Measurements from ENCODE around the gene ZFR. TPM values are rescaled to one million over a fixed set of nuclear protein-coding genes. Genes with fewer than 3 reads are reported as not detected.

Gene ZFR
- total and polyA plus RNA-seq, 7 experiments from 2014 or later, result 53.4 to 91.9 (median 58.9) TPM

GRCh38 chr5:32482193-32482592 lies 37.7 kb upstream of the ZFR start:
- Mint-ChIP-seq H3K36me3 (no peaks in the 10 kb centered on the region), H3K4me1 (no peaks in the 10 kb centered on the region), H3K27me3 (no peaks in the 10 kb centered on the region), H3K9me3 (no peaks in the 10 kb centered on the region), H3K27ac (no peak overlapping the region), H3K4me3 (no peak overlapping the region)
- Histone ChIP-seq H3K36me3 (ENCODE audit: control insufficient read depth in 2 of 3, insufficient read depth in 3 of 3, low read length in 3 of 3) (no peaks in the 10 kb centered on the region), H3K9me3 (ENCODE audit: control insufficient read depth in 2 of 3, low read length in 3 of 3) (no peaks in the 10 kb centered on the region), H3K4me1 (ENCODE audit: control insufficient read depth in 2 of 2, insufficient read depth in 2 of 2, low read length in 2 of 2) (no peaks in the 10 kb centered on the region), H3K27ac (ENCODE audit: low read depth, low read length) (no peak overlapping the region), H3K4me3 (ENCODE audit: low read length) (no peak overlapping the region), H3K27me3 (ENCODE audit: control insufficient read depth in 2 of 2, insufficient read depth in 2 of 2, low read length in 2 of 2) (no peaks in the 10 kb centered on the region)
- DNase-seq (no peak), ATAC-seq (no peak)
- POLR2A ChIA-PET, result no interaction called here
- CTCF ChIA-PET, result no interaction called here
- intact Hi-C loops (cut with micrococcal nuclease), result no loop called here

GRCh38 chr5:32479096-32479495 lies 34.6 kb upstream of the ZFR start:
- CTCF ChIA-PET, result interaction anchor here (2.1 kb wide), 1 partner anchor 10 kb away, joined by 7 read pairs; no protein-coding TSS in a partner anchor
- Mint-ChIP-seq H3K4me1 (no peaks in the 10 kb centered on the region), H3K27ac (peak overlapping the region in 1 of 9 donors; percentile 2), H3K4me3 (no peak overlapping the region), H3K9me3 (no peaks in the 10 kb centered on the region), H3K27me3 (no peaks in the 10 kb centered on the region), H3K36me3 (no peaks in the 10 kb centered on the region)
- H3K9me3 ChIP-seq (ENCODE audit: control insufficient read depth in 2 of 3, low read length in 3 of 3), result no peaks in the 10 kb centered on the region
- H3K27me3 ChIP-seq (ENCODE audit: control insufficient read depth in 2 of 2, insufficient read depth in 2 of 2, low read length in 2 of 2), result no peaks in the 10 kb centered on the region
- ATAC-seq (no peak), DNase-seq (no peak)
- H3K27ac ChIP-seq (ENCODE audit: low read depth, low read length), result no peak overlapping the region
- H3K4me3 ChIP-seq (ENCODE audit: low read length), result no peak overlapping the region
- no peaks in the 10 kb centered on the region for H3K4me1 ChIP-seq (ENCODE audit: control insufficient read depth in 2 of 2, insufficient read depth in 2 of 2, low read length in 2 of 2)
- H3K36me3 ChIP-seq (ENCODE audit: control insufficient read depth in 2 of 3, insufficient read depth in 3 of 3, low read length in 3 of 3), result no peaks in the 10 kb centered on the region
- intact Hi-C loops (cut with micrococcal nuclease), result no loop called here
- POLR2A ChIA-PET, result no interaction called here

GRCh38 chr5:32476891-32477290 lies 32.4 kb upstream of the ZFR start:
- H3K27ac ChIP-seq (ENCODE audit: low read depth, low read length), result no peak overlapping the region
- no peaks in the 10 kb centered on the region for H3K36me3 ChIP-seq (ENCODE audit: control insufficient read depth in 2 of 3, insufficient read depth in 3 of 3, low read length in 3 of 3)
- ChIA-PET POLR2A (no interaction called here), CTCF (interaction anchor here (0.6 to 0.9 kb wide), 2 partner anchors 12 to 15 kb away, joined by 3 to 4 read pairs; no protein-coding TSS in a partner anchor)
- no peaks in the 10 kb centered on the region for H3K9me3 ChIP-seq (ENCODE audit: control insufficient read depth in 2 of 3, low read length in 3 of 3)
- no peak for DNase-seq
- ATAC-seq, result no peak
- no peaks in the 10 kb centered on the region for H3K27me3 ChIP-seq (ENCODE audit: control insufficient read depth in 2 of 2, insufficient read depth in 2 of 2, low read length in 2 of 2)
- H3K36me3 Mint-ChIP-seq, result no peaks in the 10 kb centered on the region
- no peaks in the 10 kb centered on the region for H3K27me3 Mint-ChIP-seq
- H3K27ac Mint-ChIP-seq, result no peak overlapping the region
- no peaks in the 10 kb centered on the region for H3K9me3 Mint-ChIP-seq
- intact Hi-C loops (cut with micrococcal nuclease), result no loop called here
- H3K4me3 Mint-ChIP-seq, result no peak overlapping the region
- no peaks in the 10 kb centered on the region for H3K4me1 Mint-ChIP-seq
- H3K4me1 ChIP-seq (ENCODE audit: control insufficient read depth in 2 of 2, insufficient read depth in 2 of 2, low read length in 2 of 2), result no peaks in the 10 kb centered on the region
- H3K4me3 ChIP-seq (ENCODE audit: low read length), result no peak overlapping the region

GRCh38 chr5:32475334-32476097 lies 31.0 kb upstream of the ZFR start:
- DNase-seq (no peak), ATAC-seq (no peak)
- no peaks in the 10 kb centered on the region for H3K27me3 ChIP-seq (ENCODE audit: control insufficient read depth in 2 of 2, insufficient read depth in 2 of 2, low read length in 2 of 2)
- H3K4me1 Mint-ChIP-seq, result no peaks in the 10 kb centered on the region
- no peak overlapping the region for H3K27ac ChIP-seq (ENCODE audit: low read depth, low read length)
- H3K36me3 ChIP-seq (ENCODE audit: control insufficient read depth in 2 of 3, insufficient read depth in 3 of 3, low read length in 3 of 3), result no peaks in the 10 kb centered on the region
- intact Hi-C loops (cut with micrococcal nuclease), result no loop called here
- no peaks in the 10 kb centered on the region for H3K9me3 Mint-ChIP-seq
- no peaks in the 10 kb centered on the region for H3K27me3 Mint-ChIP-seq
- no peaks in the 10 kb centered on the region for H3K9me3 ChIP-seq (ENCODE audit: control insufficient read depth in 2 of 3, low read length in 3 of 3)
- no peak overlapping the region for H3K4me3 ChIP-seq (ENCODE audit: low read length)
- H3K4me1 ChIP-seq (ENCODE audit: control insufficient read depth in 2 of 2, insufficient read depth in 2 of 2, low read length in 2 of 2), result no peaks in the 10 kb centered on the region
- POLR2A ChIA-PET, result no interaction called here
- H3K27ac Mint-ChIP-seq, result no peak overlapping the region
- CTCF ChIA-PET, result interaction anchor here (1.5 kb wide), 1 partner anchor 115 kb away, joined by 4 read pairs; no protein-coding TSS in a partner anchor
- no peak overlapping the region for H3K4me3 Mint-ChIP-seq
- no peaks in the 10 kb centered on the region for H3K36me3 Mint-ChIP-seq

DNA sequence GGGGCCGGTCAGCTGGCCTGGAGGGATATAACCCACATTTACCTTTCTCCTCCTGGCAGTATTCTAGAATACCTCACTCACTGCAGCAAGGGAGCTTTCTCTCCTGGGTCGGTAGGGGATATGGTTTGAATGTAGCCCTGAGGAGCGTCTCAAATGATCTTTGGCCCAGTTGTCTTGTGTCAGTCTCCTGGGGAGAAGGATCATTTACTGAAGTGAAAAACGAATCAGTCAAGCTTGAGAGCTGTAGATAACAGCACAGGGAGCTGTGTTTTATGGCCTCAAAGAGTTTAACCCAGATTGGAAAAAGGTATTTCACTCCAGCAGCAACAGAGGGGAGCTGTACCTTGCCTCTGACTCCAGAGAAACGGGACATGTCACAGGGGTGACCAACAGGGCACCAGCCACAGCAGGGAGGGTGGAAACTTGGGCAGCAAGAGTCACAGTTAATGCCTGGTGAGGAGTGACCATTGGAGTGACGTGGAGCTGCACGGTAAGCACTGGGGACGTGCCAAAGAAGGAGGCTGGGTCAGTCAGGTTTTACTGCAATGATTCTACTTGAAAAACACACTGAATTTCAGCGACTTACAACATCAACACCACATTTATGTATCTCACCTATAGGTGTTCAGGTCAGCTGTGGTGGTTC lies 29.8 kb upstream of the ZFR start:
- Histone ChIP-seq H3K4me3 (ENCODE audit: low read length) (no peak overlapping the region), H3K27me3 (ENCODE audit: control insufficient read depth in 2 of 2, insufficient read depth in 2 of 2, low read length in 2 of 2) (no peaks in the 10 kb centered on the region), H3K27ac (ENCODE audit: low read depth, low read length) (no peak overlapping the region), H3K4me1 (ENCODE audit: control insufficient read depth in 2 of 2, insufficient read depth in 2 of 2, low read length in 2 of 2) (no peaks in the 10 kb centered on the region), H3K36me3 (ENCODE audit: control insufficient read depth in 2 of 3, insufficient read depth in 3 of 3, low read length in 3 of 3) (no peaks in the 10 kb centered on the region), H3K9me3 (ENCODE audit: control insufficient read depth in 2 of 3, low read length in 3 of 3) (no peaks in the 10 kb centered on the region)
- no peak for ATAC-seq
- H3K36me3 Mint-ChIP-seq, result no peaks in the 10 kb centered on the region
- no peak overlapping the region for H3K27ac Mint-ChIP-seq
- ChIA-PET POLR2A (no interaction called here), CTCF (interaction anchor here (0.6 to 1.5 kb wide), 3 partner anchors 16 to 175 kb away, joined by 3 to 4 read pairs (median 4); no protein-coding TSS in a partner anchor)
- no peaks in the 10 kb centered on the region for H3K4me1 Mint-ChIP-seq
- no peak for DNase-seq
- H3K9me3 Mint-ChIP-seq, result no peaks in the 10 kb centered on the region
- H3K27me3 Mint-ChIP-seq, result no peaks in the 10 kb centered on the region
- intact Hi-C loops (cut with micrococcal nuclease), result no loop called here
- H3K4me3 Mint-ChIP-seq, result no peak overlapping the region

GRCh38 chr5:32473072-32473471 lies 28.5 kb upstream of the ZFR start:
- no peaks in the 10 kb centered on the region for H3K9me3 Mint-ChIP-seq

DNA sequence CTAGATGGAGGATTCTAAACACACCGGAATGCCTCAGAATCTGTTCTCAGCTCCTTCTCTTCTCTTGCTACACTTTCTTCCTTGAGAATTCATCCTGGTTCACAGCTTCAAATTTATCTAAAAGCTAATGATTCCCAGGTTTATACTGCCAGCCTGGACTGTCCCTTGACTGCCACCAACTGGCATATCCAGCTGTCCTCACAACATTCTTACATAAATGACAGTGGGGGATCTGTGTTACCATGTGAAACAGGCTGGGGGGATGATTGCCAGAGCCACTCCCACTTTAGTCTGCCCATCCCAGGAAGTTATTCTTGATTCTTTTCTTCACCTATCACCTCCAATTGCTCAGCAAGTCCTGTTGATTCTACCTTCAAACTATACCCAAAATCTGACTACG lies 27.2 kb upstream of the ZFR start:
- Histone ChIP-seq H3K4me1 (ENCODE audit: control insufficient read depth in 2 of 2, insufficient read depth in 2 of 2, low read length in 2 of 2) (no peaks in the 10 kb centered on the region), H3K36me3 (ENCODE audit: control insufficient read depth in 2 of 3, insufficient read depth in 3 of 3, low read length in 3 of 3) (no peaks in the 10 kb centered on the region), H3K27ac (ENCODE audit: low read depth, low read length) (no peak overlapping the region), H3K4me3 (ENCODE audit: low read length) (no peak overlapping the region), H3K9me3 (ENCODE audit: control insufficient read depth in 2 of 3, low read length in 3 of 3) (no peaks in the 10 kb centered on the region), H3K27me3 (ENCODE audit: control insufficient read depth in 2 of 2, insufficient read depth in 2 of 2, low read length in 2 of 2) (no peaks in the 10 kb centered on the region)
- DNase-seq (no peak), ATAC-seq (no peak)
- no peaks in the 10 kb centered on the region for H3K9me3 Mint-ChIP-seq
- H3K36me3 Mint-ChIP-seq, result no peaks in the 10 kb centered on the region
- H3K4me1 Mint-ChIP-seq, result no peaks in the 10 kb centered on the region
- intact Hi-C loops (cut with micrococcal nuclease), result no loop called here
- no peak overlapping the region for H3K27ac Mint-ChIP-seq
- ChIA-PET POLR2A (no interaction called here), CTCF (no interaction called here)
- no peaks in the 10 kb centered on the region for H3K27me3 Mint-ChIP-seq
- no peak overlapping the region for H3K4me3 Mint-ChIP-seq

More at GRCh38 chr5:32473072-32473471, 28.5 kb upstream of the ZFR start:
- no peaks in the 10 kb centered on the region for H3K27me3 ChIP-seq (ENCODE audit: control insufficient read depth in 2 of 2, insufficient read depth in 2 of 2, low read length in 2 of 2)
- no peaks in the 10 kb centered on the region for H3K9me3 ChIP-seq (ENCODE audit: control insufficient read depth in 2 of 3, low read length in 3 of 3)
- ChIA-PET POLR2A (no interaction called here), CTCF (interaction anchor here (0.6 kb wide), 1 partner anchor 727 kb away, joined by 4 read pairs; no protein-coding TSS in a partner anchor)
- Mint-ChIP-seq H3K4me3 (no peak overlapping the region), H3K36me3 (no peaks in the 10 kb centered on the region), H3K27me3 (no peaks in the 10 kb centered on the region), H3K4me1 (no peaks in the 10 kb centered on the region), H3K27ac (no peak overlapping the region)
- no peak overlapping the region for H3K4me3 ChIP-seq (ENCODE audit: low read length)
- intact Hi-C loops (cut with micrococcal nuclease), result no loop called here
- no peaks in the 10 kb centered on the region for H3K36me3 ChIP-seq (ENCODE audit: control insufficient read depth in 2 of 3, insufficient read depth in 3 of 3, low read length in 3 of 3)
- DNase-seq, result no peak
- no peaks in the 10 kb centered on the region for H3K4me1 ChIP-seq (ENCODE audit: control insufficient read depth in 2 of 2, insufficient read depth in 2 of 2, low read length in 2 of 2)
- no peak for ATAC-seq
- H3K27ac ChIP-seq (ENCODE audit: low read depth, low read length), result no peak overlapping the region

Data from naive thymus-derived CD4-positive, alpha-beta T cell (primary cell).